Uterus (tissue), 4 donors: ENCODE measurements around the gene HGD. TPM values are rescaled to one million over a fixed set of nuclear protein-coding genes. Genes with fewer than 3 reads are reported as not detected.

Experiments
- DNase-seq, 2 donors: peaks; one replicate each; pipeline ENCODE4 v3.0.0-alpha.2; 2019 to 2020
- H3K27ac ChIP-seq, 2 donors: fragments of 200-600 bp; sonication (generic); 1 replicate in 1 of 2; 2 replicates in 1 of 2; pipeline ENCODE4 v1.5.1; 2016 to 2018
- H3K27me3 ChIP-seq, 2 donors: fragments of 200-600 bp; sonication (generic); one replicate each; pipeline ENCODE4 v1.5.1; 2018 to 2019; ENCODE audit warnings: control low read depth in 1 of 2
- H3K36me3 ChIP-seq, 2 donors: fragments of 200-600 bp; sonication (generic); one replicate each; pipeline ENCODE4 v1.5.1; 2019; ENCODE audit warnings: control low read depth in 1 of 2
- H3K4me1 ChIP-seq, 2 donors: fragments of 200-600 bp; sonication (generic); one replicate each; pipeline ENCODE4 v1.5.1; 2018 to 2019; ENCODE audit warnings: control low read depth in 1 of 2
- H3K4me3 ChIP-seq, 2 donors: fragments of 200-600 bp; sonication (generic); 1 replicate in 1 of 2; 2 replicates in 1 of 2; pipeline ENCODE4 v1.5.1; 2018 to 2019; ENCODE audit warnings: mild to moderate bottlenecking in 1 of 2
- H3K9me3 ChIP-seq, 2 donors: fragments of 200-600 bp; sonication (generic); one replicate each; pipeline ENCODE4 v1.5.1; 2019; ENCODE audit warnings: control low read depth in 1 of 2
- POLR2A ChIP-seq, 2 donors: fragments of 450-650 bp; IDR thresholded peaks; one replicate each; pipeline ENCODE4 v1.6.1; 2016; ENCODE audit warnings: antibody characterized with exemption in 2 of 2, mild to moderate bottlenecking in 1 of 2, moderate library complexity in 1 of 2
- intact Hi-C: fragments of 100-400 bp; cut with DNase I; formaldehyde crosslinking; loops from one replicate; pipeline ENCODE4 v1.15.1; 2023; ENCODE audit warnings: low total_unique reads
- small RNA-seq: library from RNA; depleted of rRNA; stranded (forward); fragments of <200 nt; gene quantifications from one replicate; pipeline ENCODE3, GENCODE V24; 2016
- total RNA-seq, 4 donors: library from RNA; depleted of rRNA in 3 of 4; stranded (reverse); fragments of >200 nt in 3 of 4; gene quantifications; one replicate each; pipeline versions ENCODE4 v1.1.0 to v1.2.4, GENCODE V29; 2014 to 2023
- TF ChIP-seq, protein P1 (sequence below), 4 experiments: fragments of 200-600 bp in 2 of 4; fragments of 450-650 bp in 2 of 4; sonication (generic) in 2 of 4; IDR thresholded peaks; one replicate each; pipeline ENCODE4 v1.5.1; 2016 to 2019; ENCODE audit warnings: antibody characterized with exemption in 4 of 4, mild to moderate bottlenecking in 2 of 4, moderate library complexity in 1 of 4
- donor health status: DM: yes; HTN: yes; CAD: no.

HGD gene
- total RNA-seq, 4 donors from 2014 or later, result 0.98 to 7.4 (median 6.4) TPM; not detected in 1

DNA sequence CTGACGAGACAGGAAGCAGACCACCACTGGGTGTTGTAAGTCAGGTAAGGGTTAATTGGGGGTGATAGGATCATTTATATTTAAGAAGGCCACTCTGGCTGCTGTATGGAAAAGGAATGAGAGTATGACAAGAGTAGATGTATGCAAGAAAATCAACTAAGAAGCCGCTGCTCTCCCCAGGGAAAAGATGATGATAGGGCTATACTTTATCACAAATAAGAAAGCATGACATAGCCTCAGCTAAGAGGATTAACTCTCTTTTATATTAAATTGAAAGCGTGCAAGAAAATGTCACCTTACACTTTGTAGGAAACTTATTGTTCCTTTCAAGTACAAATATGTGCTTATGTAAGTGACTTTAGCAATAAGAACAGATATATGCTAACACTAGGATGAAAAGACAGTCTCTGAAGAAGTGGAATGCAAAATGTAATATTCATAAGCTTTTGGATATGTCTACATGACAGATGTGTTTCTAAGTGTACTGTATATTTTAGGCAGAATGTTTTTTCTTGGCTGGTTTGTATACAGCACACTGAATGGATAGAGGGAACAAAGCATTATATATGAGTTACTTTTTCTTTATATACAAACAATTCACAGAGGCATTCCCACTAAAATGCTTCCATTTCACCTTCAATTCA lies 94.6 kb downstream of the HGD start:
- no peak overlapping the region for H3K27ac ChIP-seq
- intact Hi-C loops, result no loop called here
- TF ChIP-seq, protein P1, sequence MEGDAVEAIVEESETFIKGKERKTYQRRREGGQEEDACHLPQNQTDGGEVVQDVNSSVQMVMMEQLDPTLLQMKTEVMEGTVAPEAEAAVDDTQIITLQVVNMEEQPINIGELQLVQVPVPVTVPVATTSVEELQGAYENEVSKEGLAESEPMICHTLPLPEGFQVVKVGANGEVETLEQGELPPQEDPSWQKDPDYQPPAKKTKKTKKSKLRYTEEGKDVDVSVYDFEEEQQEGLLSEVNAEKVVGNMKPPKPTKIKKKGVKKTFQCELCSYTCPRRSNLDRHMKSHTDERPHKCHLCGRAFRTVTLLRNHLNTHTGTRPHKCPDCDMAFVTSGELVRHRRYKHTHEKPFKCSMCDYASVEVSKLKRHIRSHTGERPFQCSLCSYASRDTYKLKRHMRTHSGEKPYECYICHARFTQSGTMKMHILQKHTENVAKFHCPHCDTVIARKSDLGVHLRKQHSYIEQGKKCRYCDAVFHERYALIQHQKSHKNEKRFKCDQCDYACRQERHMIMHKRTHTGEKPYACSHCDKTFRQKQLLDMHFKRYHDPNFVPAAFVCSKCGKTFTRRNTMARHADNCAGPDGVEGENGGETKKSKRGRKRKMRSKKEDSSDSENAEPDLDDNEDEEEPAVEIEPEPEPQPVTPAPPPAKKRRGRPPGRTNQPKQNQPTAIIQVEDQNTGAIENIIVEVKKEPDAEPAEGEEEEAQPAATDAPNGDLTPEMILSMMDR (IDR thresholded peaks at IDR 0.05), result no peak
- TF ChIP-seq POLR2A (IDR thresholded peaks at IDR 0.05), result no peak
- H3K27me3 ChIP-seq, result no peaks in the 10 kb centered on the region
- DNase-seq, result no peak
- no peaks in the 10 kb centered on the region for H3K4me1 ChIP-seq
- H3K4me3 ChIP-seq, result no peak overlapping the region
- H3K9me3 ChIP-seq, result no peaks in the 10 kb centered on the region
- no peaks in the 10 kb centered on the region for H3K36me3 ChIP-seq

Small RNAs within 50 kb of the gene (small RNA-seq; reads per million reads assigned to genes)
- gene MTCO1P29, result not detected
- not detected for gene MTCO2P29

Other genes starting within 250 kb of the HGD start
- 1,000 to 10,000 TPM in 1 of 4 donors, 100 to 1,000 TPM in 3; 311 to 1,355 (median 418) TPM for gene FSTL1, start 231.2 kb downstream of the HGD start, total RNA-seq
- 100 to 1,000 TPM in 2 of 4 donors, 10 to 100 TPM in 2; 17.8 to 203 (median 91.8) TPM for gene NDUFB4, start 85.9 kb downstream of the HGD start, total RNA-seq
- 10 to 100 TPM in 3 of 4 donors, 1 to 10 TPM in 1; 9.1 to 54.6 (median 31.7) TPM for gene RABL3, start 60.3 kb upstream of the HGD start, total RNA-seq
- 10 to 100 TPM; 11.0 to 38.5 (median 16.6) TPM for gene GTF2E1, start 60.5 kb upstream of the HGD start, total RNA-seq
- 1 to 10 TPM in 2 of 4 donors, under 1 TPM in 2; under 0.01 to 2.6 (median 1.1) TPM for gene STXBP5L, start 226.0 kb upstream of the HGD start, total RNA-seq